Body of pancreas (tissue), 4 donors: ENCODE data around the gene TMEM92.

Experiments used
- CTCF ChIP-seq, 7 experiments: fragments of 450-650 bp in 4 of 7; fragments of 200-600 bp in 3 of 7; sonication (generic) in 3 of 7; IDR thresholded peaks; one replicate each; pipeline ENCODE4 v1.5.1; 2016 to 2019; ENCODE audit warnings: antibody characterized with exemption in 7 of 7
- POLR2A ChIP-seq, 3 donors: fragments of 450-650 bp; IDR thresholded peaks; one replicate each; pipeline ENCODE4 v1.6.1; 2016; ENCODE audit warnings: antibody characterized with exemption in 3 of 3, mild to moderate bottlenecking in 2 of 3

GRCh38 chr17:50312308-50312707 is 38.0 kb downstream of the TMEM92 start:
- TF ChIP-seq POLR2A (IDR thresholded peaks at IDR 0.05) (no peak), CTCF (IDR thresholded peaks at IDR 0.05) (no peak)
